Stimulated activated CD4-positive, alpha-beta T cell treated with anti-CD3 and anti-CD28 coated beads, Interleukin-4, amount 100 ng/mL, for 1 hour (primary cell): ENCODE data around the gene MAG.
"Not testable (repeated sequence)": the region's sequence is repeated elsewhere in the genome, so short reads cannot be mapped to it uniquely, and the experiment has no call there.

ENCODE experiments used
- DNase-seq: peaks from one replicate; pipeline ENCODE4 v3.0.0-alpha.2; 2020

Gene MAG

DNA sequence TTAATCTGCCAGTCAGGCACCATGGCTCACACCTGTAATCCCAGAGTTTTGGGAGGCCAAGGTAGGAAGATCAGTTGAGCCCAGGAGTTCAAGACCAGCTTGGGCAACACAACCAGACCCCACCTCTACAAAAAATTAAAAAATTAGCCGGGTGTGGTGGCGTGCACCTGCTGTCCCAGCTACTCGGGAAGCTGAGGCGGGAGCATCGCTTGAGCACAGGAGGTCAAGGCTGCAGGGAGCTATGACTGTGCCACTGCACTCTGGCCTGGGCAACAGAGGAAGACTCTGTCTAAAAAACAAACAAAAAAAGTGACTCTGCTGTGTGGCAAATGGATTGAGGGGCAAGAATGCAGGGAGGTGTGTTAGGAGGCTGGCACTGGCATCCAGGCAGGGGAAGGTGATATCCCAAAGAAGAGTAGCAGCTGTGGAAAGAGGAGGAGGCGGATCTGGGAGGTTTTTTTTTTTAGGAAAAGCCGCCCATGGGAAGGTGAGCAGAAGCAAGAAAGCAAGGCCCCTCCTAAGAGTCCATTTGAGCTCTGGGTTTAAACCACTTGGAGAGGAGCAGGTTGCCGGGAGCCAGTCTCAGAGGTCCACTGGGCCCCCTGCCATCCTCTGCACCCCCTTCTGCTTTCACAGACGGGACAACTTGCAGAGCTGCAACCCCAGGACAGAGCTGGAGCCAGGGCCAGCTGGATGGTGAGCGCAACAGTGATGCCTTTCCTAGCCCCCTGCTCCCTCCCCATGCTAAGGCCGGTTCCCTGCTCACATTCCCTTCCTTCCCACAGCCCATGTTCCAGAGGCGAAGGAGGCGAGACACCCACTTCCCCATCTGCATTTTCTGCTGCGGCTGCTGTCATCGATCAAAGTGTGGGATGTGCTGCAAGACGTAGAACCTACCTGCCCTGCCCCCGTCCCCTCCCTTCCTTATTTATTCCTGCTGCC is 7.5 kb upstream of the MAG start:
- no peak for DNase-seq

DNA sequence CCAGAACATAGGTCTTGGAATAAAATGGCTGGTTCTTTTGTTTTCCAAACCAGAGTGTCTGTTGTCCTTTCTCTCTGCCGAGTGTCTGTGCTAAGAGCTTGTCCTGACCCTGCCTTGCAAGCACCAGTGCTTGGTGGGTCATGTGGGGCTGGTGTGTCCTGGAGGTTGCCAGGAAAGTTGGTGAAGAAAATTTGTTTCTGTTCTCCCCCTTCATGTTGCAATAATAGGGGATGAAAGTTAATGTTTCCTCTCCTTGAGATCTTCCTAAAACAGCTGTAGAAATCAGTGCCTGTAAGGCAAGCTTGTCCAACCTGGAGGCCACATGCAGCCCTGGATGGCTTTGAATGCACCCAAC is 6.9 kb upstream of the MAG start:
- no peak for DNase-seq

DNA sequence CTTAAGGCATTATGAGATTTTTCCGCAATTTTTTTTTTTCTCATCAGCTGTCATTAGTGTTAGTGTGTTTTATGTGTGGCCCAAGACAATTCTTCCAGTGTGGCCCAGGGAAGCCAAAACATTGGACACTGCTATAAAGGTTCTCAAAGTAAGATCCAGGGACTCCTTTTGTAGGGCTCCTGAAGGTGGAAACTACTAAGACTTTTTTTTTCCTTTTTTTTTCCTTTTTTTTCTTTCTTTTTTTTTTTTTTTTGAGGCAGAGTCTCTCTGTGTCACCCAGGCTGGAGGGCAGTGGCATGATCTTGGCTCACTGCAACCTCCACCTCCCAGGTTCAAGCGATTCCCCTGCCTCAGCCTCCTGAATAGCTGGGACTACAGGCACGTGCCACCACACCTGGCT is 6.5 kb upstream of the MAG start:
- DNase-seq, result not testable (repeated sequence)

DNA sequence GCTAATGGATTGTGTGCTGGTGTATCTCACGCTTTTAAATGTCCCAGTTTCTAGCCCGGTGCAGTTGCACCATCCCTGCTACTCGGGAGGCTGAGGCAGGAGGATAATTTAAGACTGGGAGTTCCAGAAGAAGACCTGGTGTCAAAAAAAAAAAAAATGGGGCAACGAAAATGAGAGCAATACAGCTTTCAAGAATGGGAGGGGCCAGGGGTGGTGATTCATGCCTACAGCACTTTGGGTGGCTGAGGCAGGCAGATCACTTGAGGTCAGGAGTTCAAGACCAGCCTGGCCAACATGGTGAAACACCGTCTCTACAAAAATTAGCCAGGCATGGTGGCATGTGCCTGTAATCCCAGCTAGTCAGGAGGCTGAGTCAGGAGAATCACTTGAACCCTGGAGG is 5.9 kb upstream of the MAG start:
- not testable (repeated sequence) for DNase-seq

DNA sequence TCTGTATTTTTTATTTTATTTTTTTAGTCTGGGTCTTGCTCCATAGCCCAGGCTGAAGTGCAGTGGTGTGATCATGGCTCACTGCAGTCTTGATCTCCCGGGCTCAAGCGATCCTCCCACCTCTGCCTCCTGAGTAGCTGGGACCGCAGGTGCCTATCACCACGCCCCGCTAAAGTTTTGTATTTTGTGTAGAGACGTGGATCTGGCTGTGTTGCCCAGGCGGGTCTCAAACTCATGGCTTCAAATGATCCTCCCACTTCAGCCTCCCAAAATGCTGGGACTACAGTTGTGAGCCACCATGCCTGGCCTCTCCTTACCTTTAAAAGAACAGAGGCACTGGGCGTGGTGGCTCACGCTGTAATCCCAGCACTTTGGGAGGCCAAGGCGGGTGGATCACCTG is 4.2 kb upstream of the MAG start:
- no peak for DNase-seq

DNA sequence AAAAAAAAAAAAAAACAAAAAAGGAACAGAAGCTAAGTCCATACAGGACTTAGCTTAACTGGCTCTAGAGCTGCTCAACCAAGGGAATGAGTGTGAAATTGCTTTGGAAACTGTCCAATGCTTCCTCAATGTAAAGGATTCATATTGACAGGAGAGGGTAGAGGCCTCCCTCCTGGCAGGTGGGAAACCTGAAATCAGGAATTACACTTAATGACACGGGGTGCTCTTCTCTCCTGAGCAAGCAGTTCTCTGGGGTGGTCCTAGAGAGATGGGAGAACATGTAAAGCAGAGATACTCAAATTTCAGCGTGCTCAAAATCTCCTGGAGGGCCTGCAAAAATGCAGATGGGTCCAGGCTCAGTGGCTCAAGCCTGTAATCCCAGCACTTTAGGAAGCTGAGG is 3.6 kb upstream of the MAG start:
- no peak for DNase-seq

DNA sequence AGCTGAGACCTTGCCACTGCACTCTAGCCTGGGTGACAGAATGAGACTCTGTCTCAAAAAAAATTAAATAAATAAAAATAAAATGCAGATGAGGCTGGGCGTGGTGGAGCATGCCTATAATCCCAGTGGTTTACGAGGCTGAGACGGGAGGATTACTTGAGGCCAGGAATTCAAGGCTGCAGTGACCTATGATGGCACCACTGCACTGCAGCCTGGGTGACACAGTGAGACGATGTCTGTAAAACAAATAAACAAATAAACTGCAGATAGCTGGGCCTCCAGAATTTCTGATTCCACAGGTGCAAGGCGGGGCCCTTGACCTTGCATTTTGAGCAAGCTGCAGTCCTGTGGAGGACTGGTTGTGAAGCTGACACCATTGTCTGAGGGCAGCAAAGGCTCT is 3.1 kb upstream of the MAG start:
- no peak for DNase-seq

DNA sequence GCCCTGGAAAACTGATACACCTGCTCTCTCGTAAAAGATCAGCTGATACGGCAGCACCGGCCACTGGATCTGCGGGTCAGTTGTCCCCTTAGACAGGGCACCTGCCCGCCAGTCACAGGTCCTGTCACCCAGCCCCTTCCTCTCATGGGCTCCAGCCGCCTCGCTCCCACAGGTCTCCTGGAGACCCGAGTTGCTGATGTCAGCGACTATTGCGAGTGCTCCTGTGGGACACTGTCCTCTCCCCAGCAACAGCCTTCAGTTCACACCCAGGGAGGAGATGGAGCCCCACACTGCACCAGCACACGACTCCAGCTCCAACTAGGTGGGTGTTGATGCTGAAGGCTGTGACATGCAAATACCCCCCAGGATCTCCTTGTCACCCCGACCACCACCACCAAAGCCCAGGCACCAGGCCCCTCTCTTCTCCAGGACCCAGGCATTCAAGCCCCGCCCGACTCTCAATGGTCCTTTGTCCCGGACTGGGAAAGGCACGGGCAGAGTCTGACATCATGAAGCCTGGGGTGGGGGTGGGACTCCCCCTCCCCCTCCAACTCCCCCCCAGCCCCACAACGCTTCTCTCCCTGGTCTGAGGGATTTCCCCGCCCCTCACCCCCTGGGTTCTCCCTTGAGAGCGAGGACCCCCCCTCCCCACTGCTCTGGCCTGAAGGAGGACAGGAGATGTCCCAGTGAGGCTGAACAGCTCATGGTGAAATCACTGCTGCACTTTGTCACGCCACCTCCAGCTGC is 1.4 kb upstream of the MAG start:
- no peak for DNase-seq

DNA sequence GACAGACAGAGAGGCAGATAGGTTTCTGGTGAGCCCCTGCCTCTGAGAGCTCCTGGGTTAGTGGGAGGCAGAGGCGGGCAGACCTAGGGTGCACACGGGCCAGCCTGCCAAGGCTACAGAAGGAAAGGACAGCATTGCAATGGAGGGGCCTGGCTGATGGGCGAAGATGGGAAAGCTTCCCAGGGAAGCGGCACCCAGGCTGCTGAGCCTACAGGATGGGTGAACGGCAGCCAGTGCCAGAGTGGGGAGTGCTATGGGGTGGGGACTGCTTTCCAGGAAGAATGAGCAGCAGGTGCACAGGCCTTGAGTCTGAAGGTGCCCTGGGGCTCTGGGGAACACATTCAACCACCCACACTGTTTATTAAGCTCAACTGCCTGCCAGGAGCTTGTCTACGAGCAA is 702 bp upstream of the MAG start:
- DNase-seq, result no peak

DNA sequence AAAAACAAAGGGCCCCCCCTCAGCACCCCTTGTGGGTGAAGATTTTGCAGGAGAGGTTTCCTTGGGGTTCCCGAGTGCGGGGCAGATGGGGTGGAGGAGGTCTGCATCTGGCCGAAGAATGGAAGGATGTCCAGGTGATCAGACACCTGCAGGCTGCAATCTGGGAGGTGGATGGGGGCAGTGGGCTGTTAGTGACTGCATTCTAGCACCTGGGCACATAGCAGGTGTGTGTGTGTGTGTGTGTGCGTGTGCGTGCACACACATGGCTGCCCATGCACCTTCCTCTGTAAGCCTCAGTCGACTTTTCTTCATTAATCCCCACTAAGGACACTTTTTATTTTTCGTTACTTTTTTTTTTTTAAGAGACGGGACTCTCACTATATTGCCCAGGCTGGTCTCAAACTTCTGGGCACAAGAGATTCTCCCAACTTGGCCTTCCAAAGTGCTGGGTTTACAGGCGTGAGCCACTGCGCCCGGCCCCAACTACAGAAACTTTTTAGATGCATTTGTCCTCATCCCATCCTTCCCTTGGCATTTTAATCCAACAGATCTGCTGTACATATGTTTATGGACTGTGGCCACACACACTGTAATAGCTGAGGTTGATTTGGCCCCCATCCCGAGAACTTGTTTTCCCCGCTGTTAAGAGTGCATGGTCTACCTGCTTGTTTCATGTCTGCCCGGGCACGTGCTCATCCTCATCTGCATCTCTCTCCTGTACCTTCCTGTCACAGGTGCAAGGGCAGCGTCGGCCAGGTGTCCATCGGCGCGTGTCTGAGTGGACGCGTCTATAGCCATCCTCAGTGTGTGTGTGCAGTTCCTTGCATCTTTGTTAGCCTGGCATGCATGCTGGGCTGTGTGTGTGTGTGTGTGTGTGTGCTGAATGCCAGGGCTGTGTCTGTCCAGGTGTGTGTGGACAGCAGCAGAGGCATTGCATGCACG is 731 bp downstream of the MAG start:
- no peak for DNase-seq

DNA sequence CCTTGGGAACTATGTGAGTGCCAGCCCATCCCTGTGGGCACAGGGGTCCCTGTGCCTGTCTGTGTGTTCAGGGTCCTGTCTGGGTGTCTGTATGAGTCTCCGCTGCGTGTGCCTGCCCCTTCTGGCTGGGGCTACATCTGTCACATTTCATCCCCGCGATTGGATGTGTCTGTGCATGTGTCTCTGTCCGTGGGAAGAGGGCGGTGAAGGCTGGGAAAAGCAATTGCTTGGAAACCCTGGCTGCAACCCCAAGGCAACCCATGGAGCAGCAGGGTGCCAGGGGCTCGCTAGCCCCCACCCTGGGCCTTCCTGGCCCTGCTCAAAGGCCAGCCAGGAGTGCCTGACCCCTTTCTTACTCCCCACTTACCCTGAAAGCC is 1.4 kb downstream of the MAG start:
- DNase-seq, result no peak

DNA sequence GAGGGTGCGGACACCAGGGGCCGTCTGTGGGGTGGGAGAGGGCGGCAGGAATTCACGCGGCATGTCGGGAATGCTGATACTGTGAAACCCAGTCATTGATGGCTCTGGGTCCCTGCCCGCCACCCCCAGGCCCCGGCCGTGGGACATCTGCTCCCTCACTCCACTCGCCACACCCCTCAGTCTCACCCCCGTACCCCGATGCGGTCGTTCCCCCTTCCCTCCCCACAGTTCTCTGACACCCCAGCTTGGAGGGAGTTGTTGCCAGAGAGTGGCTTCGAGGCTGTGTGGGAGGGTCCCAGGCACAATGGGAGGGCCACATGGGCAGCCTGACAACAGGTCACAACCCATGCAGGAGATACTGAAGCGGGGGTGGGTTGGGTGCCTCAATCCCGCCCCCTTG is 1.8 kb downstream of the MAG start:
- no peak for DNase-seq

DNA sequence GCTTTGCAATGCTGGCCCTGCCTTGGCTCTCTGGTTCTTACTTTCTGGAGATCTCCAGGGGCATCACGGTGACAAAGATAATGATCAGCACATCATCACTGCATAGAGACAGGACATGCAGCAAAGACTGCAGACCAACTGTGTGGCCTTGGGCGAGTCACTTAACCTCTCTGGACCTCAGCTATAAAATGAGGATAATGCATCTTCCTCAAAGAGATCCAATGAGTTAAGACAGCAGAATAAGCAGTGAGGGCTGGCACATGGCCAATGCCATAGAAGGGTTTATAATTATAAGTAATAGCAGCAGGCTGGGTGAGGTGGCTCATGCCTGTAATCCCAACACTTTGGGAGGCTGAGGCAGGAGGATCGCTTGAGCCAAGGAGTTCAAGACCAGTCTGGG is 2.4 kb downstream of the MAG start:
- DNase-seq, result no peak

DNA sequence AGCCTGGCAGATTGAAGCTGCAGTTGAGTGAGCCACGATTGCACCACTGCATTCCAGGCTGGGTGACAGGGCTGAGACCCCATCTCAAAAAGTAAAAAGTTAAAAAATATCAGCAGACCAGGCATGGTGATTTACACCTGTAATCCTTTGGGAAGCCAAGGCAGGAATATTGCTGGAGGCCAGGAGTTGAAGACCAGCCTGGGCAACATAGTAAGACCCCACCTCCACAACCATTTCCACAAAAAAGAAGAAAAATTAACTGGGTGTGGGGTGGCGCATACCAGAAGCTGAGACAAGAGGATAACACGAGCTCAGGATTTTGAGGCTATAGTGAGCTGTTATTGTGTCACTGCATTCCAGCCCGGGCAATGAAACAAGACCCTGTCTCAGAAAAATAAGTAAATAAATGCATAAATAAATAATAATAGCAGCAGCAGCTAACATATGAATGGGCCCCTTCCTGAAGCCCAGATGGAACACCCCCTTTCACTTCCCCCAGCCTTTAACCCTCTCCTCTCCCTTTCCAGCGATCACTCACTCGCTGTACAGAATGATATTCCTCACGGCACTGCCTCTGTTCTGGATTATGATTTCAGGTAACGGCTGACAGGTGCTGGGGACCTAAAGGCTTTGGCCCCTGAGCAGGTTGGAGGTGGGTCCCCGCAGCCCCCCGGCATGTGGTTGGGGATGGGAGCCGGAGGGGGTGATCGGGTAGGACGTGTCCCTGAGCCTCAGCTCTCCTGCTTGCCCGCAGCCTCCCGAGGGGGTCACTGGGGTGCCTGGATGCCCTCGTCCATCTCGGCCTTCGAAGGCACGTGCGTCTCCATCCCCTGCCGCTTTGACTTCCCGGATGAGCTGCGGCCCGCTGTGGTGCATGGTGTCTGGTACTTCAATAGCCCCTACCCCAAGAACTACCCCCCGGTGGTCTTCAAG is 3.2 kb downstream of the MAG start:
- no peak for DNase-seq

DNA sequence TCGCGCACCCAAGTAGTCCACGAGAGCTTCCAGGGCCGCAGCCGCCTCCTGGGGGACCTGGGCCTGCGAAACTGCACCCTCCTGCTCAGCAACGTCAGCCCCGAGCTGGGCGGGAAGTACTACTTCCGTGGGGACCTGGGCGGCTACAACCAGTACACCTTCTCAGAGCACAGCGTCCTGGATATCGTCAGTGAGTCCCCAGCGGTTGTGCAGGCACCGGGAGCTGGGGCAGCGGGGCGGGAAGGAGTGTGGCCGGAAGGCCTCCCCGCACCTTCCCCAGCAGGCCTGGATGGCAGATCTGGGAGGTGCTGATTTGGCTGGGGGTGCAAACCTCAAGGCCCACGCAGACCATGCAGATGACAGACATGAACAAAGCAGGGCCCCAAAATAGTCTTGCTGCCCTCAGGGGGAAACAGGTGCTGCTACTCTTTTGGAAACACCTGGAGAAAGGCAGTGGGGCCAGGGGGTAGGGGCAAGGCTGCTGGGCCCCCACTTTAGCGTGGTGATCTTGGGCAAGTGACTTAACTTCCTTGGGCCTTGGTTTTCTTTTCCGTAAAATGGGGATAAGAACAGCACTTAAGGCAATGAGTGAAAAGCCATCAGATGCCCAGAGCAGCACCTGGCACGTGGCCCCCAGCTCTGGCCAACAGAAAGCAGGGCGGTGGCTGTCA is 4.0 kb downstream of the MAG start:
- DNase-seq, result no peak

DNA sequence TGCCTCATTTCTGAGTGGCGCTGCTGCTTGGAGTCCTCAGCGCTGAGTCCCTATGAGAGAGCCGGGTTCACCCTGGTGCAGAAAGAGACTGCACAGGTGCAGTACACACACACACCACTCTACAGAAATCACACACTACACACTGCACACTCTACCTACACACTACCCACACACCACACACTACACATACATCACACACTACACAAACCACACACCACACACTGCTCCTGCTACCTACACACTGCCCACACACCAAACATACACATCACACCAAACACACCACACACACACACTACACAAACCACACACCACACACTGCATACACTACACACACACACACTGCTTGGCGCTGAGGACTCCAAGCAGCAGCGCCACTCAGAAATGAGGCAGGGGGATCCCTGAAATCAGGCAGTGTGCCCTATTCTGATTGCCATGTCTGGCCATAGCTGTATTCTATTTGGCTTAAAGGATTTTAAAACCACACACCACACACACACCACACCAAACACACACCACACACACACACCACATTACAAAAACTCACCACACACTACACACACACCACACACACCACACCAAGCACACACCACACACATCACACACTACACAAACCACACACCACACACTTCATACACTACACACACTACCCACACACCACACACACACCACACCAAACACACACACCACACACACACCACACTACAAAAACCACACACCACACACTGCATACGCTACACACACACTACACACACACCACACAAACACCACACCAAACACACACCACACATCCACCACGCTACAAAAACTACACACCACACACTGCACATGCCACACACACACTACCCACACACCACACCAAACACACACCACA is 4.9 kb downstream of the MAG start:
- no peak for DNase-seq

DNA sequence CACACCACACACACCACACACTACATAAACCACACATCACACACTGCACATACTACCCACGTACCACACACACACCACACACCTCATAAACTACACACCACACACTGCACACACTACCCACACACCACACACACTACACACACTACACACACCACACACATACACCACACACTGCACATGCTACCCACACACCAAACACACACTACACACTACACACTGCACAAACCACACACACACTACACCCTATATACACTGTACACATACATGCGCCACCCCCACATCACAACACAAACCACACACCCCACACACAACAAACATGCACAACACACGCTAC is 5.5 kb downstream of the MAG start:
- DNase-seq, result no peak

DNA sequence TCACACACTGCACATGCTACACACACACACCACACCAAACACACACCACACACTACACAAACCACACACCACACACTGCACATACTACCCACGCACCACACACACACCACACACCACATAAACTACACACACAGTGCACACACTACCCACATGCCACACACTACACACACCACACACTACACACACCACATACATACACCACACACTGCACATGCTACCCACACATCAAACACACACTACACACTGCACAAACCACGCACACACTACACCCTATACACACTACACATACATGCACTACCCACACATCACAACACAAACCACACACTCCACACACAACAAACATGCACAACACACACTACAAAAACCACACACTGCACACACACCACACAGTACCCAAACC is 6.0 kb downstream of the MAG start:
- DNase-seq, result no peak

DNA sequence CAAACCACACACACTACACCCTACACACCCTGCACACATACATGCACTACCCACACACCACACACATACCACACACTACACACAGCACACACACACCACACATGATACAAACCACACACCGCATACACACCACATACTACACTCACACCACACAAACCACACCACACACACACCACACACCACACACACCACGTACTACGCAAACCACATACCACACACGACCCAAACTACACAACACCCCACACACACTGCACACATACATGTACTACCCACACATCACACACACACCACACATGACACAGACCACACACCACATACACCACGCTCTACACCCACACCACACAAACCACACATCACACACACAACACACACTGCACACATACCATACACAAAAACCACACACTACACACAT is 6.6 kb downstream of the MAG start:
- DNase-seq, result no peak

DNA sequence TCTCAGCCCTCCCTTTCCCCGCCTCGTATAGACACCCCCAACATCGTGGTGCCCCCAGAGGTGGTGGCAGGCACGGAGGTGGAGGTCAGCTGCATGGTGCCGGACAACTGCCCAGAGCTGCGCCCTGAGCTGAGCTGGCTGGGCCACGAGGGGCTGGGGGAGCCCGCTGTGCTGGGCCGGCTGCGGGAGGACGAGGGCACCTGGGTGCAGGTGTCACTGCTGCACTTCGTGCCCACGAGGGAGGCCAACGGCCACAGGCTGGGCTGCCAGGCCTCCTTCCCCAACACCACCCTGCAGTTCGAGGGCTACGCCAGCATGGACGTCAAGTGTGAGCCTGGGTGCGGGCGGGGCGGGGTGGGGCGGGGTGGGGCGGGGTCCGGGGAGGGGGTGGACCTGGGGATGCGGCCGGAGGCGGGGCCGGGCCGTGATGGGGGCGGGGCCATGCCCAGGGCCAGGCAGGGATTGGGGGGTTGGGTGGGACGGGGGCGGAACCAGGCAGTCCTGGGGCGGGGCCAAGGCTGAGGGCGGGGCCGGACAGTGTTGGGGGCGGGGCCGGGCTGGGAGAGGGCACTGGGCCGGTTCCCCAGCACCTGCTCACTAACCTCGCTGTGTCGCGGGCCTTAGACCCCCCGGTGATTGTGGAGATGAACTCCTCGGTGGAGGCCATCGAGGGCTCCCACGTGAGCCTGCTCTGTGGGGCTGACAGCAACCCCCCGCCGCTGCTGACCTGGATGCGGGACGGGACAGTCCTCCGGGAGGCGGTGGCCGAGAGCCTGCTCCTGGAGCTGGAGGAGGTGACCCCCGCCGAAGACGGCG is 7.8 kb downstream of the MAG start:
- DNase-seq, result no peak
